Spleen (tissue), 7 donors: ENCODE measurements around the gene PPP2R5E.

ENCODE experiments used
- POLR2A ChIP-seq, 3 donors: fragments of 450-650 bp; IDR thresholded peaks; one replicate each; pipeline ENCODE4 v1.5.1; 2017; ENCODE audit warnings: antibody characterized with exemption in 3 of 3, mild to moderate bottlenecking in 1 of 3
- POLR2AphosphoS5 ChIP-seq, 3 donors: sonication (generic); formaldehyde crosslinking; IDR thresholded peaks; one replicate each; pipeline ENCODE4 v1.5.1; 2017; ENCODE audit warnings: antibody characterized with exemption in 3 of 3
- TF ChIP-seq, protein P1 (sequence below), 11 experiments: fragments of 200-600 bp in 7 of 11; fragments of 450-650 bp in 4 of 11; sonication (generic) in 4 of 11; IDR thresholded peaks in 8 of 11; conservative IDR thresholded peaks in 3 of 11; 1 replicate in 7 of 11; 2 replicates in 4 of 11; pipeline versions ENCODE4 v1.4.0 to v1.8.0; 2016 to 2021; ENCODE audit warnings: antibody characterized with exemption in 11 of 11, inconsistent platforms in 4 of 11, mild to moderate bottlenecking in 1 of 11
- donor health status: DM: no; HTN: no; CAD: no; lungs with moderate emphysema.
- donor health status: DM: no; HTN: no; CAD: no.
- donor health status: DM: no; HTN: no; CAD: no.

DNA sequence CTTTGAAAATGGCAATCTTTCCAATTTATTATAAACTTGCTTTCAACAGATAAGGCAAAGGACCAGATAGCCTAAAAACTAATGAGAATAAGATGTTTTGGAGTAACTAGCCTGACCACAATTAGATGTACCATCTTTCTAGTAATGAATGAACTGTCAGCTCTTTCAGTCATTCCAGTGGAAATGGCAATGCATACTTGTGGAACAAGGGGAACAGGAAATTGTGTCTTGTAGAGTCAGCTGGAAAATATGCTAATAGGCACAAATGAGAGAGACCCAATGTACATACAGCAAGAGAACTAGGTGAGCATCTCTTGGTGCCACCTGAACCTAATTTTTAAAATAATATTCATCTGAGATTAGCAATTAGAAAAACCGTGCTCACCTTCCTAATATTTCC is 148.3 kb downstream of the PPP2R5E start:
- TF ChIP-seq, protein P1, sequence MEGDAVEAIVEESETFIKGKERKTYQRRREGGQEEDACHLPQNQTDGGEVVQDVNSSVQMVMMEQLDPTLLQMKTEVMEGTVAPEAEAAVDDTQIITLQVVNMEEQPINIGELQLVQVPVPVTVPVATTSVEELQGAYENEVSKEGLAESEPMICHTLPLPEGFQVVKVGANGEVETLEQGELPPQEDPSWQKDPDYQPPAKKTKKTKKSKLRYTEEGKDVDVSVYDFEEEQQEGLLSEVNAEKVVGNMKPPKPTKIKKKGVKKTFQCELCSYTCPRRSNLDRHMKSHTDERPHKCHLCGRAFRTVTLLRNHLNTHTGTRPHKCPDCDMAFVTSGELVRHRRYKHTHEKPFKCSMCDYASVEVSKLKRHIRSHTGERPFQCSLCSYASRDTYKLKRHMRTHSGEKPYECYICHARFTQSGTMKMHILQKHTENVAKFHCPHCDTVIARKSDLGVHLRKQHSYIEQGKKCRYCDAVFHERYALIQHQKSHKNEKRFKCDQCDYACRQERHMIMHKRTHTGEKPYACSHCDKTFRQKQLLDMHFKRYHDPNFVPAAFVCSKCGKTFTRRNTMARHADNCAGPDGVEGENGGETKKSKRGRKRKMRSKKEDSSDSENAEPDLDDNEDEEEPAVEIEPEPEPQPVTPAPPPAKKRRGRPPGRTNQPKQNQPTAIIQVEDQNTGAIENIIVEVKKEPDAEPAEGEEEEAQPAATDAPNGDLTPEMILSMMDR (IDR thresholded peaks at IDR 0.05 in 8 of 11, conservative IDR thresholded peaks at IDR 0.05 in 3 of 11): no peak
- TF ChIP-seq POLR2A (IDR thresholded peaks at IDR 0.05): no peak
- no peak for TF ChIP-seq POLR2AphosphoS5 (IDR thresholded peaks at IDR 0.05)
